22Rv1 (cell line): ENCODE results near the gene COL28A1.

Experiments
- ZFX ChIP-seq: fragments of 450-650 bp; IDR thresholded peaks from 2 replicates; pipeline ENCODE4 v1.6.1; 2017; ENCODE audit warnings: antibody characterized with exemption, borderline replicate concordance
- TF ChIP-seq, protein P1 (sequence below): fragments of 450-650 bp; IDR thresholded peaks from 2 replicates; pipeline ENCODE4 v1.5.1; 2017; ENCODE audit warnings: mild to moderate bottlenecking

DNA sequence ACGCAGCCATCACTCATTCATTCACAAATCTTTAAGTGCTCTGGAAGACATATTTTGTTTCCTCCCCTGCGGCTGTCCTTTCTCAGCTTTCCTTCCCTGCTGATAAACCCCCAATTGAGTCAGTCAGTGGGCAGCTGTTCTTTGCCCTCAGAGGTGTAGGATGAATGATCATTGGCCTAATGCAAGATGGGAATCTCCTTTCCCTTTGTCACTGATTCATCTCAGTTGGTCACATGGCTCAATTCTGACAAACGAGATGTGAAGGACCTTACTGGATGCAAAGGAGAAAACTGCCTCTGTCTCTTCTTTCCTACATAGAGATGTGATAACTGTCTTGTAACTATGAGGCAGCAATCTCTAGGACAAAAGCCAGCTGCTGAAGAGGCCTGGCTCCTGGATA, 44.6 kb downstream of the COL28A1 start:
- TF ChIP-seq, protein P1, sequence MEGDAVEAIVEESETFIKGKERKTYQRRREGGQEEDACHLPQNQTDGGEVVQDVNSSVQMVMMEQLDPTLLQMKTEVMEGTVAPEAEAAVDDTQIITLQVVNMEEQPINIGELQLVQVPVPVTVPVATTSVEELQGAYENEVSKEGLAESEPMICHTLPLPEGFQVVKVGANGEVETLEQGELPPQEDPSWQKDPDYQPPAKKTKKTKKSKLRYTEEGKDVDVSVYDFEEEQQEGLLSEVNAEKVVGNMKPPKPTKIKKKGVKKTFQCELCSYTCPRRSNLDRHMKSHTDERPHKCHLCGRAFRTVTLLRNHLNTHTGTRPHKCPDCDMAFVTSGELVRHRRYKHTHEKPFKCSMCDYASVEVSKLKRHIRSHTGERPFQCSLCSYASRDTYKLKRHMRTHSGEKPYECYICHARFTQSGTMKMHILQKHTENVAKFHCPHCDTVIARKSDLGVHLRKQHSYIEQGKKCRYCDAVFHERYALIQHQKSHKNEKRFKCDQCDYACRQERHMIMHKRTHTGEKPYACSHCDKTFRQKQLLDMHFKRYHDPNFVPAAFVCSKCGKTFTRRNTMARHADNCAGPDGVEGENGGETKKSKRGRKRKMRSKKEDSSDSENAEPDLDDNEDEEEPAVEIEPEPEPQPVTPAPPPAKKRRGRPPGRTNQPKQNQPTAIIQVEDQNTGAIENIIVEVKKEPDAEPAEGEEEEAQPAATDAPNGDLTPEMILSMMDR = no peak
- no peak for TF ChIP-seq ZFX
